PC-3 (cell line): ENCODE data around the gene MAS1L. TPM values are rescaled to one million over a fixed set of nuclear protein-coding genes. Genes with fewer than 3 reads are reported as not detected.

Source experiments
- ATAC-seq: fragments of 200-7000 bp; cut with Tn5 transposase; 2 replicates; pipeline ENCODE4 v1.9.1; 2020; ENCODE audit warnings: mild to moderate bottlenecking, moderate library complexity
- BruUV-seq: library from RNA; stranded (reverse); fragments of 400-500 nt; replicated peaks from 2 replicates; lab custom pipeline; 2021; lab: Mats Ljungman, UMichigan
- CTCF ChIA-PET: fragments of 300-600 bp; sonication (Branson Sonifier 250); formaldehyde crosslinking; loops from one replicate; lab custom pipeline; 2022; ENCODE audit warnings: antibody characterized with exemption; lab: Charles Lee
- POLR2A ChIA-PET: fragments of 300-600 bp; sonication (Branson Sonifier 250); formaldehyde crosslinking; loops from one replicate; lab custom pipeline; 2022; ENCODE audit warnings: antibody characterized with exemption; ENCODE audit not compliant: unreplicated experiment; lab: Charles Lee
- DNase-seq: peaks from one replicate; pipeline ENCODE4 v3.0.0-alpha.2; 2015
- H2AFZ ChIP-seq: fragments of 300-600 bp; sonication (generic); 2 replicates; pipeline ENCODE4 v1.6.0; 2016; ENCODE audit warnings: antibody characterized with exemption, low read length
- H3F3A ChIP-seq: fragments of 300-600 bp; sonication (generic); one replicate; pipeline ENCODE4 v1.6.0; 2017; ENCODE audit warnings: antibody characterized with exemption, low read length, control low read depth, mild to moderate bottlenecking; ENCODE audit not compliant: unreplicated experiment
- H3K27ac ChIP-seq: fragments of 300-600 bp; sonication (generic); 2 replicates; pipeline ENCODE4 v1.5.1; 2016; ENCODE audit warnings: mild to moderate bottlenecking, low read length
- H3K27me3 ChIP-seq: fragments of 300-600 bp; sonication (generic); 2 replicates; pipeline ENCODE4 v1.6.1; 2016; ENCODE audit warnings: low read length, mixed read lengths
- H3K36me3 ChIP-seq: fragments of 300-600 bp; sonication (generic); 2 replicates; pipeline ENCODE4 v1.6.1; 2016; ENCODE audit warnings: low read depth, mixed run types, low read length, mixed read lengths
- H3K4me1 ChIP-seq: fragments of 300-600 bp; sonication (generic); 2 replicates; pipeline ENCODE4 v1.5.1; 2016; ENCODE audit warnings: low read length; ENCODE audit not compliant: insufficient read depth
- H3K4me2 ChIP-seq: fragments of 300-600 bp; sonication (generic); 2 replicates; pipeline ENCODE4 v1.6.0; 2016; ENCODE audit warnings: low read length
- H3K4me3 ChIP-seq: fragments of 300-600 bp; sonication (generic); 2 replicates; pipeline ENCODE4 v1.5.1; 2016; ENCODE audit warnings: mild to moderate bottlenecking, low read length, mixed read lengths
- H3K79me2 ChIP-seq: fragments of 300-600 bp; sonication (generic); 2 replicates; pipeline ENCODE4 v1.6.1; 2017; ENCODE audit warnings: low read length, mixed read lengths
- H3K9ac ChIP-seq: fragments of 300-600 bp; sonication (generic); 2 replicates; pipeline ENCODE4 v1.6.0; 2016; ENCODE audit warnings: mild to moderate bottlenecking, low read length
- H3K9me2 ChIP-seq: fragments of 300-600 bp; sonication (generic); replicated peaks from 2 replicates; pipeline ENCODE4 v1.6.1; 2016; ENCODE audit warnings: mixed run types, low read length, mixed read lengths
- H3K9me3 ChIP-seq: fragments of 300-600 bp; sonication (generic); 2 replicates; pipeline ENCODE4 v1.6.1; 2016; ENCODE audit warnings: low read length, mixed read lengths
- H4K20me1 ChIP-seq: fragments of 300-600 bp; sonication (generic); 2 replicates; pipeline ENCODE4 v1.6.1; 2016; ENCODE audit warnings: low read length, mixed read lengths
- CTCF ChIP-seq: fragments of 300-600 bp; sonication (generic); conservative IDR thresholded peaks from 2 replicates; pipeline ENCODE4 v1.5.1; 2017; ENCODE audit warnings: antibody characterized with exemption, low read depth, mild to moderate bottlenecking, low read length
- EZH2 ChIP-seq: fragments of 300-600 bp; sonication (generic); IDR thresholded peaks from one replicate; pipeline ENCODE4 v1.6.1; 2017; ENCODE audit warnings: antibody characterized with exemption, mild to moderate bottlenecking, low read length; ENCODE audit not compliant: unreplicated experiment
- EZH2phosphoT487 ChIP-seq: fragments of 300-600 bp; sonication (generic); IDR thresholded peaks from 2 replicates; pipeline ENCODE4 v1.6.1; 2018; ENCODE audit warnings: mild to moderate bottlenecking, antibody characterized with exemption, low read length, borderline replicate concordance
- intact Hi-C: fragments of 100-400 bp; cut with micrococcal nuclease; formaldehyde crosslinking; loops from 2 replicates; pipeline ENCODE4 v1.9.0; 2023
- total RNA-seq: library from RNA; depleted of rRNA; stranded (reverse); fragments of >200 nt; gene quantifications from 2 replicates; pipeline ENCODE4 v1.2.3, GENCODE V29; 2014

The MAS1L gene
- total RNA-seq, 1 experiment from 2014 or later, result not detected

GRCh38 chr6:29477923-29478450 lies 9.8 kb downstream of the MAS1L start:
- Histone ChIP-seq H3K4me3 (no peak overlapping the region), H3F3A (no peaks in the 10 kb centered on the region), H3K9me3 (no peaks in the 10 kb centered on the region), H3K9ac (no peak overlapping the region), H3K27ac (no peak overlapping the region), H2AFZ (no peak overlapping the region), H3K27me3 (peaks cover 10% of the 10 kb centered on the region; the same call in 1 of the 2 replicates), H3K4me1 (no peaks in the 10 kb centered on the region), H4K20me1 (no peaks in the 10 kb centered on the region), H3K4me2 (no peak overlapping the region), H3K36me3 (no peaks in the 10 kb centered on the region), H3K79me2 (no peaks in the 10 kb centered on the region), H3K9me2 (no peaks in the 10 kb centered on the region)
- TF ChIP-seq EZH2phosphoT487, result no peak
- no peak for TF ChIP-seq EZH2
- no peak for TF ChIP-seq CTCF
- ATAC-seq (no peak), DNase-seq (no peak)
- BruUV-seq, result no TSS peak
- intact Hi-C loops, result no loop called here
- CTCF ChIA-PET, result no interaction called here
- POLR2A ChIA-PET, result no interaction called here

- Histone ChIP-seq H3K36me3 (no peaks in the 10 kb centered on the region), H3K4me3 (no peak overlapping the region), H3K9me3 (no peaks in the 10 kb centered on the region), H3K9ac (no peak overlapping the region), H3K27ac (no peak overlapping the region), H3K4me1 (no peaks in the 10 kb centered on the region), H3K9me2 (no peaks in the 10 kb centered on the region), H2AFZ (no peak overlapping the region), H4K20me1 (no peaks in the 10 kb centered on the region), H3K79me2 (no peaks in the 10 kb centered on the region), H3K4me2 (no peak overlapping the region), H3F3A (no peaks in the 10 kb centered on the region), H3K27me3 (peaks cover 26% of the 10 kb centered on the region)
- intact Hi-C loops, result no loop called here
- BruUV-seq, result no TSS peak
- ATAC-seq, result no peak
- ChIA-PET POLR2A (no interaction called here), CTCF (no interaction called here)
- TF ChIP-seq EZH2phosphoT487, result no peak
- TF ChIP-seq CTCF, result no peak
- no peak for TF ChIP-seq EZH2
- DNase-seq, result no peak
Measured at GRCh38 chr6:29474996-29475395, 12.8 kb downstream of the MAS1L start.

- H2AFZ ChIP-seq, result no peak overlapping the region
Measured at GRCh38 chr6:29466241-29466640, 21.5 kb downstream of the MAS1L start.

More at GRCh38 chr6:29466241-29466640, 21.5 kb downstream of the MAS1L start:
- H3K4me3 ChIP-seq, result no peak overlapping the region
- H3K4me2 ChIP-seq, result no peak overlapping the region
- H4K20me1 ChIP-seq, result no peaks in the 10 kb centered on the region
- no peak overlapping the region for H3K9ac ChIP-seq
- H3K9me2 ChIP-seq, result no peaks in the 10 kb centered on the region
- no TSS peak for BruUV-seq
- no peaks in the 10 kb centered on the region for H3K9me3 ChIP-seq
- no peak overlapping the region for H3K27ac ChIP-seq
- peaks cover 16% of the 10 kb centered on the region for H3K4me1 ChIP-seq
- no peaks in the 10 kb centered on the region for H3K36me3 ChIP-seq
- ATAC-seq (no peak), DNase-seq (peak; percentile 26)
- intact Hi-C loops, result no loop called here
- CTCF ChIA-PET, result no interaction called here
- peaks cover 23% of the 10 kb centered on the region for H3K27me3 ChIP-seq
- POLR2A ChIA-PET, result no interaction called here
- H3F3A ChIP-seq, result no peaks in the 10 kb centered on the region
- no peak for TF ChIP-seq CTCF
- no peak for TF ChIP-seq EZH2
- no peak for TF ChIP-seq EZH2phosphoT487
- no peaks in the 10 kb centered on the region for H3K79me2 ChIP-seq
